Thymus (tissue), 11 donors: ENCODE measurements around the gene DMWD. TPM values are rescaled to one million over a fixed set of nuclear protein-coding genes. Genes with fewer than 3 reads are reported as not detected.

Source experiments
- DNase-seq, 9 donors: peaks; one replicate each; pipeline ENCODE4 v3.0.0-alpha.2; 2013; ENCODE audit warnings: low spot score in 9 of 9, low read depth in 6 of 9, missing footprints in 1 of 9
- H3K27ac ChIP-seq, 2 donors: one replicate each; pipeline ENCODE4 v1.5.1; 2013; ENCODE audit warnings: control low read depth in 1 of 2, low read depth in 1 of 2, low read length in 1 of 2, mild to moderate bottlenecking in 1 of 2, moderate library complexity in 1 of 2
- H3K27me3 ChIP-seq, 2 donors: one replicate each; pipeline ENCODE4 v1.5.1; 2013; ENCODE audit warnings: low read length in 1 of 2; ENCODE audit not compliant: control insufficient read depth in 2 of 2, insufficient read depth in 1 of 2
- H3K36me3 ChIP-seq, 2 donors: one replicate each; pipeline ENCODE4 v1.5.1; 2013; ENCODE audit warnings: low read length in 1 of 2, mild to moderate bottlenecking in 1 of 2, moderate library complexity in 1 of 2; ENCODE audit not compliant: control insufficient read depth in 2 of 2, insufficient read depth in 2 of 2
- H3K4me1 ChIP-seq, 2 donors: one replicate each; pipeline ENCODE4 v1.5.1; 2013; ENCODE audit warnings: low read length in 2 of 2; ENCODE audit not compliant: control insufficient read depth in 2 of 2, insufficient read depth in 2 of 2
- H3K4me3 ChIP-seq, 2 donors: one replicate each; pipeline ENCODE4 v1.5.1; 2013; ENCODE audit warnings: low read length in 2 of 2, control low read depth in 1 of 2, mild to moderate bottlenecking in 1 of 2
- H3K9me3 ChIP-seq, 2 donors: one replicate each; pipeline ENCODE4 v1.5.1; 2013; ENCODE audit warnings: low read length in 1 of 2, mild to moderate bottlenecking in 1 of 2; ENCODE audit not compliant: control insufficient read depth in 2 of 2, insufficient read depth in 1 of 2
- WGBS: extraction: QIAGEN DNeasy Blood & Tissue Kit; methylation state at CpG from one replicate; pipeline ENCODE4 v1.1.7; 2013; 5-methylcytosine and 5-hydroxymethylcytosine counted together
- polyA plus RNA-seq: library from polyadenylated mRNA; stranded (reverse); fragments of 200-250 nt; gene quantifications from one replicate; pipeline ENCODE4 v1.2.3, GENCODE V29; 2013
- total RNA-seq: library from RNA; stranded (reverse); fragments of 120-200 nt; gene quantifications from one replicate; pipeline ENCODE4 v1.2.4, GENCODE V29; 2013
- donor health status: healthy.

Gene DMWD
- total and polyA plus RNA-seq, 2 donors, result 12.4 to 18.1 TPM

GRCh38 chr19:45771311-45771933 is 21.2 kb downstream of the DMWD start:
- Histone ChIP-seq H3K4me3 (no peak overlapping the region), H3K36me3 (peaks cover 0 to 4% of the 10 kb centered on the region in 2 donors), H3K27me3 (peaks cover 21 to 48% of the 10 kb centered on the region in 2 donors), H3K9me3 (no peaks in the 10 kb centered on the region), H3K27ac (no peak overlapping the region), H3K4me1 (peaks cover 10 to 47% of the 10 kb centered on the region in 2 donors)
- no peak for DNase-seq
- WGBS, result 91% methylated on average over 46 of the region's 46 CpGs

GRCh38 chr19:45770192-45771101 is 22.2 kb downstream of the DMWD start:
- Histone ChIP-seq H3K27me3 (peaks cover 31 to 57% of the 10 kb centered on the region in 2 donors), H3K4me3 (peak overlapping the region; percentile 61 to 70), H3K27ac (peak overlapping the region; percentile 92 to 97), H3K36me3 (peaks cover 0 to 4% of the 10 kb centered on the region in 2 donors), H3K9me3 (no peaks in the 10 kb centered on the region), H3K4me1 (peaks cover 10 to 47% of the 10 kb centered on the region in 2 donors)
- 2% methylated on average over 79 of the region's 79 CpGs for WGBS
- peak; percentile 82 to 97 (median 91) for DNase-seq

- Histone ChIP-seq H3K27ac (peak overlapping the region; percentile 92 to 97), H3K36me3 (peaks cover 0 to 4% of the 10 kb centered on the region in 2 donors), H3K4me3 (peak overlapping the region; percentile 61 to 70), H3K27me3 (peaks cover 35 to 64% of the 10 kb centered on the region in 2 donors), H3K4me1 (peaks cover 10 to 47% of the 10 kb centered on the region in 2 donors), H3K9me3 (no peaks in the 10 kb centered on the region)
- under 1% methylated on average over 28 of the region's 28 CpGs for WGBS
- DNase-seq, result peak in 6 of 9 donors; percentile 30 to 82 (median 60)
These were observed 22.8 kb downstream of the DMWD start for GRCh38 chr19:45769821-45770191.

GRCh38 chr19:45768984-45769782 is 23.5 kb downstream of the DMWD start, which contains the start of gene SIX5:
Gene SIX5, minus strand, starts transcription at chr19:45769252. Its CDS starts 408 bp downstream, at chr19:45768844.
- peak; percentile 82 to 98 (median 95) for DNase-seq
- WGBS, result under 1% methylated on average over 70 of the region's 70 CpGs
- peaks cover 10 to 47% of the 10 kb centered on the region in 2 donors for H3K4me1 ChIP-seq
- H3K36me3 ChIP-seq, result peaks cover 0 to 4% of the 10 kb centered on the region in 2 donors
- H3K27me3 ChIP-seq, result peaks cover 38 to 70% of the 10 kb centered on the region in 2 donors
- H3K9me3 ChIP-seq, result no peaks in the 10 kb centered on the region
- peak within 1 kb of the TSS; percentile 92 to 97 for H3K27ac ChIP-seq
- peak within 1 kb of the TSS; percentile 61 to 70 for H3K4me3 ChIP-seq

GRCh38 chr19:45768655-45768983 is 24.0 kb downstream of the DMWD start:
- Histone ChIP-seq H3K4me1 (peaks cover 10 to 46% of the 10 kb centered on the region in 2 donors), H3K27ac (peak overlapping the region; percentile 77 to 82), H3K36me3 (peaks cover 0 to 4% of the 10 kb centered on the region in 2 donors), H3K4me3 (peak overlapping the region; percentile 61 to 70), H3K9me3 (no peaks in the 10 kb centered on the region), H3K27me3 (peaks cover 38 to 76% of the 10 kb centered on the region in 2 donors)
- 2% methylated on average over 31 of the region's 33 CpGs for WGBS
- peak in 1 of 9 donors; percentile 50 for DNase-seq

- peak in 2 of 9 donors; percentile 16 to 32 for DNase-seq
- Histone ChIP-seq H3K27me3 (peaks cover 38 to 81% of the 10 kb centered on the region in 2 donors), H3K4me1 (peaks cover 10 to 42% of the 10 kb centered on the region in 2 donors), H3K27ac (peak overlapping the region in 1 of 2 donors; percentile 55), H3K36me3 (peaks cover 0 to 4% of the 10 kb centered on the region in 2 donors), H3K4me3 (peak overlapping the region; percentile 26 to 61), H3K9me3 (no peaks in the 10 kb centered on the region)
- 4% methylated on average over 102 of the region's 102 CpGs for WGBS
These were observed 24.6 kb downstream of the DMWD start for GRCh38 chr19:45767881-45768654.

- peaks cover 0 to 4% of the 10 kb centered on the region in 2 donors for H3K36me3 ChIP-seq
- 49% methylated on average over 31 of the region's 31 CpGs for WGBS
- H3K27ac ChIP-seq, result no peak overlapping the region
- H3K27me3 ChIP-seq, result peaks cover 38 to 81% of the 10 kb centered on the region in 2 donors
- H3K4me3 ChIP-seq, result peak overlapping the region; percentile 26 to 61
- H3K4me1 ChIP-seq, result peaks cover 10 to 37% of the 10 kb centered on the region in 2 donors
- DNase-seq, result no peak
- H3K9me3 ChIP-seq, result no peaks in the 10 kb centered on the region
These were observed 25.2 kb downstream of the DMWD start for GRCh38 chr19:45767410-45767880.

- H3K27me3 ChIP-seq, result peaks cover 38 to 82% of the 10 kb centered on the region in 2 donors
- DNase-seq, result no peak
- WGBS, result 88% methylated on average over 24 of the region's 24 CpGs
- peak overlapping the region in 1 of 2 donors; percentile 17 for H3K27ac ChIP-seq
- no peak overlapping the region for H3K4me3 ChIP-seq
- H3K9me3 ChIP-seq, result no peaks in the 10 kb centered on the region
- peaks cover 10 to 31% of the 10 kb centered on the region in 2 donors for H3K4me1 ChIP-seq
- H3K36me3 ChIP-seq, result peaks cover 0 to 4% of the 10 kb centered on the region in 2 donors
These were observed 25.7 kb downstream of the DMWD start for GRCh38 chr19:45766869-45767346.
